ENCODE data around the gene DMRTC1B. TPM values are rescaled to one million over a fixed set of nuclear protein-coding genes. Genes with fewer than 3 reads are reported as not detected.
"Not testable (repeated sequence)": the region's sequence is repeated elsewhere in the genome, so short reads cannot be mapped to it uniquely, and the experiment has no call there.

DMRTC1B gene, protein sequence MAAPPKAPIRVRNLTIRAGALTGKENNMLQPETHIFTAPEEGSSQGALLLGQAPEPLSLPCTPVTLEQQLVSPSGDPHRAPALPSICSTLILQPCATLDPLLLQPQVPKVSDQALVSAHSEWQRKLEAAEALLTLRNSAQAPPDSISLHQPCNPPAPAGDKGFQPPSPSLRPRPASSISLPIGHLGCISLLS
- not detected in 2 replicates for total RNA-seq (2014; rRNA removed; shearing (Covaris generic))

GRCh38 chrX:72776653-72777466 lies at the start of gene DMRTC1B:
Gene DMRTC1B, plus strand, starts transcription at chrX:72776890. Its CDS starts 68,246 bp downstream, at chrX:72845136.
- DNase-seq (ENCODE audit: low read depth) = not testable (repeated sequence)

- no peak for DNase-seq (ENCODE audit: low read depth)
Measured at GRCh38 chrX:72727846-72728245, 48.8 kb upstream of the DMRTC1B start.

DNA sequence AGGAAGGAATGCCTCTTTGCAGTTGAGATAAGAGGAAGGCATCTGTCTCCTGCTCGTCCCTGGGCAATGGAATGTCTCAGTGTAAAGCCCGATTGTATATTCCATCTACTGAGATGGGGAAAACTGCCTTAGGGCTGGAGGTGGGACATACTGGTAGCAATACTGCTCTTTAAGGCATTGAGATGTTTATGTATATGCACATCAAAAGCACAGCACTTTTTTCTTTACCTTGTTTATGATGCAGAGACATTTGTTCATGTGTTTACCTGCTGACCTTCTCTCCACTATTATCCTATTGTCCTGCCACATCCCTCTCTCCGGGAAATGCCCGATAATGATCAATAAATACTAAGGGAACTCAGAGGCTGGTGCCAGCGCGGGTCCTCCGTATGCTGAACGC lies 43.1 kb upstream of the DMRTC1B start:
- DNase-seq (ENCODE audit: low read depth) = not testable (repeated sequence)

DNA sequence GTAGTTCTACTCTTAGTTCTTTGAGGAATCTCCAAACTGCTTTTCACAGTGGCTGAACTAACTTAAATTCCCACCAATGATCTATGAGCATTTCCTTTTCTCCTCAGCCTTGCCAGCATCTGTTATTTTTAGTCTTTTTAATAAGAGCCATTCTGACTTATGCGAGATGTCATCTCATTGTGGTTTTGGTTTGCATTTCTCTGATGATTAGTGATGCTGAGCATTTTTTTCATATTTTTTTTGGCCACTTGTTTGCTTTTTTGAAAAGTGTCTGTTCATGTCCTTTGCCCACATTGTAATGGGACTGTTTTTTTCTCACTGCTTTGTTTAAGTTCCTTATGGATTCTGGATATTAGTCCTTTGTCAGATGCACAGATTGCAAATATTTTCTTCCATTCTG lies 41.1 kb upstream of the DMRTC1B start:
- DNase-seq (ENCODE audit: low read depth) = no peak

DNA sequence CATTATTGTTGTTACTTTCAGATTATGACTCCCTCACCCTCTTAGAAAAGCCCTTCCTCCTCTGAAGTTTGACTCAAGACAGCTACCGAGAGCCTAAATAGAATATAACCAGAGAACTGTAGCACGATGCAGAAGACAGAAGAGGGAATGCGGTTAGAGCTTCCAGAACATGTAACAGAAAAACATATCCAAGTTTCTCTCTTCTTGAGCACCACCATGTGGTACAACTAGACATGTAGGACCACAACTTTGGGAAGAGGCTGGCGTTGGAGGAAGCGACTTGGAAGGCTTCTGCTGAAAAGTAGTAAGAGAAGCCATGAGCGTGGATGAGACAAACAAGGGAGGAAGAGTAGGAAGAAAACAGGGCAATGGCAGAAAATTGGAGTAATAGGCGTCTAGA lies 31.1 kb upstream of the DMRTC1B start:
- DNase-seq (ENCODE audit: low read depth) = not testable (repeated sequence)

- DNase-seq (ENCODE audit: low read depth) = not testable (repeated sequence)
Measured at GRCh38 chrX:72748545-72748944, 28.1 kb upstream of the DMRTC1B start.

DNA sequence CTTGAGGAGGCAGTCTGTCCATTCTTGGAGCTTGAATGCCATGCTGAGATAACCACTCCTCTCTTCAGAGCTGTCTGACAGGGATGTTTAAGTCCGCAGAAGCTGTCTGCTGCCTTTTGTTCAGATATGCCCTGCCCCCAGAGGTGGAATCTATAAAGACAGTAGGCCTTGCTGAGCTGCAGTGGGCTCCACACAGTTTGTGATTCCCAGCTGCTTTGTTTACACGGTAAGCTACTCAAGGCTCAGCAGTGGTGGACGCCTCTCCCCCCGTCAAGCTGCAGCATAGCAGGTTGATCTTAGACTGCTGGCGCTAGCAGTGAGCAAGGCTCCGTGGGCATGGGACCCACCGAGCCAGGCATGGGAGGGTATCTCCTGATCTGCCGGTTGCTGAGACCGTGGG lies 16.2 kb upstream of the DMRTC1B start:
- DNase-seq (ENCODE audit: low read depth) = not testable (repeated sequence)

- DNase-seq (ENCODE audit: low read depth) = not testable (repeated sequence)
Measured at GRCh38 chrX:72777467-72777790, 739 bp downstream of the DMRTC1B start.

DNA sequence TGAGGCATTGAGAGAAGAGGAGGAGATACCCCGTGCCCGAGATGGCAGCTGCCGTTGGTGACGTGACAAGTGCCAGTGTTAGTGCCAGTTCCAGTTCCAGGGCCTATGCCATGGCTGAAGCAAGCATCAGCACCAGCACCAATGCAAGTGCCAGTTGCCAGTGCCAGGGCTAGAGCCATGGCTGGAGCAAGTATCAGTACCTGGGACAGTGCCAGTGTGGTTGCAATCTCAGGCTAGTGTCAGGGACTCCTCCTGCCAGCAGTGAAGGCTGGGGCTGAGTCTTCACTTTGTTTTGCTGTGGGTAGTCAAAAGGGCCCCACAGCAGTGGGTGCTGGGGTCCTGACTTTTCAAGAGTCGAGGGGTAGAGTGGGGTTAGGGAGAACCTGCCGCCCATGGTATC lies 1.5 kb downstream of the DMRTC1B start:
- not testable (repeated sequence) for DNase-seq (ENCODE audit: low read depth)

- not testable (repeated sequence) for DNase-seq (ENCODE audit: low read depth)
Measured at GRCh38 chrX:72782560-72782959, 5.9 kb downstream of the DMRTC1B start, which contains the start of gene FAM236B. Gene FAM236B, minus strand, starts transcription at chrX:72782660. Its CDS starts 100 bp downstream, at chrX:72782560.

GRCh38 chrX:72783365-72783936 lies 6.8 kb downstream of the DMRTC1B start:
- not testable (repeated sequence) for DNase-seq (ENCODE audit: low read depth)

DNA sequence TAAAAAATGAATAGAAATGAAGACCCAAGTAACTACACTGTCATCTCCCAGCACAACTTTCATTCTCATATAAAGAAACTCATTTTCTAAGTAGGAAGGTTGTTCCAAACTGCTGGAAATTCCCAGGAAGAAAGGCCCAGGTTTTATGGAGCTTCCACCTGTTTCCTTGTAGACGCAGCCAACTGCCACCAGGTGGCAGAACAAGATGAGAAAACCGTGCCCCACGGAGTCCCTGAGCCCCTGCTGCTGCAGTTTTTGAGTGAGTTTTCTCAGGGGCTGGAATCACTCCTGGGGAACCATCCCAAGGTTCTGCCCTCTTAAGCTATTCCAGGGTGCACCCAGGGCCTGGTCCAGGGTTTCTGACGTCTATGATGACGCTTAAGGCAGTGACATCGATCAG lies 7.3 kb downstream of the DMRTC1B start:
- not testable (repeated sequence) for DNase-seq (ENCODE audit: low read depth)

- not testable (repeated sequence) for DNase-seq (ENCODE audit: low read depth)
Measured at GRCh38 chrX:72788142-72788541, 11.5 kb downstream of the DMRTC1B start.

DNA sequence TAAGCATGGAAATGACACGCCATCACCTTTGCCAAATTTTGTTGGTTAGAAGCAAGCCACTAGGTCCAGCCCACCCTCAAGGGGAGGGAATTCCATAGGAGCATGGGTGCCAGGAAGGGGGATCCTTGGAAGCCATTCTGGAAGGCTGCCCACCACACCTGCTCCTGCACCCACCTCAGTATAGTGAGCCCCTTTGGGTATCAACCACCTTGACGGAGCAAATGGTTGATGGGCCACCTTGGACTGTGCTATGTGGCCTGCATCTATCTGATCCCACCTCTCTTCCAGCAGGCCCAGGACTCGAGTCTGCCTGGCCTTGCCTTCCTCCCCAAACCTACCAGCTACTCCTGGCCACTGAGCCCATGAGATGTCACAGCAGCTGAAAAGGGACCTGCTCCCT lies 13.7 kb downstream of the DMRTC1B start:
- DNase-seq (ENCODE audit: low read depth) = not testable (repeated sequence)

- not testable (repeated sequence) for DNase-seq (ENCODE audit: low read depth)
Measured at GRCh38 chrX:72808110-72808509, 31.4 kb downstream of the DMRTC1B start, which contains the start of gene FAM236D. Gene FAM236D, minus strand, starts transcription at chrX:72808210. Its CDS starts 100 bp downstream, at chrX:72808110.

GRCh38 chrX:72830701-72831100 lies 54.0 kb downstream of the DMRTC1B start:
- DNase-seq (ENCODE audit: low read depth) = not testable (repeated sequence)

DNA sequence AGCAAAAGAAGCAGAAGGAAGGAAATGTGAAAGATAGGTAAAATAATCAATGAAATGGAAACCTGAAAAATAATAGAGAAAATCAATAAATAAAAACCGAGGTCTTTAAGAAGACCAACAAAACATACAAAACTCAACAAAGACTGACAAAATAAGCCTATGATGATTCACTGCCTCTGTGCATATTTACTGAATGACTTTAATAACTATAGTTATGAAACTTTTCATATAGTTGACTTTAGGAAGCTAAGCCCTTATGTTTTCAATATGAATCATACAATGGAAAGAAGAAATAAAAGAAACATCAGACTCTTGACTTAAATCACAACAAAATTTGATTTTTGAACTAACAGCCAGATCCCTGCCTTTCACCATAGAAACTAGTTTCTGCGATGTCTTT lies 60.8 kb downstream of the DMRTC1B start:
- not testable (repeated sequence) for DNase-seq (ENCODE audit: low read depth)

DNA sequence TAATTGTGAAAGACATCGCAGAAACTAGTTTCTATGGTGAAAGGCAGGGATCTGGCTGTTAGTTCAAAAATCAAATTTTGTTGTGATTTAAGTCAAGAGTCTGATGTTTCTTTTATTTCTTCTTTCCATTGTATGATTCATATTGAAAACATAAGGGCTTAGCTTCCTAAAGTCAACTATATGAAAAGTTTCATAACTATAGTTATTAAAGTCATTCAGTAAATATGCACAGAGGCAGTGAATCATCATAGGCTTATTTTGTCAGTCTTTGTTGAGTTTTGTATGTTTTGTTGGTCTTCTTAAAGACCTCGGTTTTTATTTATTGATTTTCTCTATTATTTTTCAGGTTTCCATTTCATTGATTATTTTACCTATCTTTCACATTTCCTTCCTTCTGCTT lies 106.2 kb downstream of the DMRTC1B start:
- not testable (repeated sequence) for DNase-seq (ENCODE audit: low read depth)

DNA sequence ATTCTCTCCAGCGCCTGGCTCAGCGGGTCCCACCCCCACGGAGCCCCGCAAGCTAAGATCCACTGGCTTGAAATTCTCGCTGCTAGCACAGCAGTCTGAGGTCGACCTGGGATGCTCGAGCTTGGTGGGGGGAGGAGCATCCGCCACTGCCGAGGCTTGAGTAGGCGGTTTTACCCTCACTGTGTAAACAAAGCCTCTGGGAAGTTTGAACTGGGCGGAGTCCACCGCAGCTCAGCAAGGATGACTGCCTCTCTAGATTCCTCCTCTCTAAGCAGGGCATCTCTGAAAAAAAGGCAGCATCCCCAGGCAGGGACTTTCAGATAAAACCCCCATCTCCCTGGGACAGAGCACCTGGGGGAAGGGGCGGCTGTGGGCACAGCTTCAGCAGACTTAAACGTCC lies 113.0 kb downstream of the DMRTC1B start:
- not testable (repeated sequence) for DNase-seq (ENCODE audit: low read depth)
